Measurements from ENCODE around the gene VIPR1.

GRCh38 chr3:42490243-42490642 lies 12.2 kb upstream of the VIPR1 start:
- TF ChIP-seq CTCF (IDR thresholded peaks at IDR 0.05; ENCODE audit: insufficient read depth, low read length, poor library complexity, severe bottlenecking) = no peak
- TF ChIP-seq EZH2phosphoT487 (conservative IDR thresholded peaks at IDR 0.05; ENCODE audit: low read length) = no peak

Data from SU-DHL-6 (cell line).